GM18951 (cell line): ENCODE data around the gene TNFRSF21.

ENCODE experiments used
- POLR2A ChIP-seq: IDR thresholded peaks from 4 replicates; pipeline ENCODE4 v1.6.1; 2011; ENCODE audit warnings: mild to moderate bottlenecking; ENCODE audit not compliant: insufficient read length, insufficient read depth; ENCODE audit errors: extremely low read depth
- in situ Hi-C: fragments of 300-500 bp; cut with MboI; formaldehyde crosslinking; loops from one replicate; pipeline ENCODE4 v1.12.0; 2022; ENCODE audit warnings: low sequenced_read_pairs, mixed read lengths, inconsistent platforms; ENCODE audit not compliant: unreplicated experiment

The TNFRSF21 gene

GRCh38 chr6:47308198-47308517 is 1.5 kb downstream of the TNFRSF21 start:
- no peak for TF ChIP-seq POLR2A
- in situ Hi-C loops: no loop called here

GRCh38 chr6:47307362-47308197 is 2.1 kb downstream of the TNFRSF21 start:
- in situ Hi-C loops: no loop called here
- no peak for TF ChIP-seq POLR2A

GRCh38 chr6:47306887-47307286 is 2.8 kb downstream of the TNFRSF21 start:
- in situ Hi-C loops: no loop called here
- TF ChIP-seq POLR2A: no peak

- in situ Hi-C loops: loop anchor here (5.0 kb wide), 1 partner anchor 207 kb away; no protein-coding TSS in a partner anchor
- no peak for TF ChIP-seq POLR2A
Observed at GRCh38 chr6:47303861-47304260, 5.8 kb downstream of the TNFRSF21 start.

- in situ Hi-C loops: loop anchor here (5.0 kb wide), 1 partner anchor 206 kb away; no protein-coding TSS in a partner anchor
- TF ChIP-seq POLR2A: no peak
Observed at GRCh38 chr6:47303342-47303741, 6.4 kb downstream of the TNFRSF21 start.

GRCh38 chr6:47302043-47302442 is 7.7 kb downstream of the TNFRSF21 start:
- in situ Hi-C loops: loop anchor here (5.0 kb wide), 1 partner anchor 205 kb away; no protein-coding TSS in a partner anchor
- no peak for TF ChIP-seq POLR2A

GRCh38 chr6:47301441-47301840 is 8.3 kb downstream of the TNFRSF21 start:
- no peak for TF ChIP-seq POLR2A
- in situ Hi-C loops: loop anchor here (5.0 kb wide), 1 partner anchor 204 kb away; no protein-coding TSS in a partner anchor

GRCh38 chr6:47300417-47300816 is 9.3 kb downstream of the TNFRSF21 start:
- in situ Hi-C loops: loop anchor here (5.0 kb wide), 1 partner anchor 203 kb away; no protein-coding TSS in a partner anchor
- no peak for TF ChIP-seq POLR2A

GRCh38 chr6:47299965-47300364 is 9.7 kb downstream of the TNFRSF21 start:
- in situ Hi-C loops: loop anchor here (5.0 kb wide), 1 partner anchor 203 kb away; no protein-coding TSS in a partner anchor
- TF ChIP-seq POLR2A: no peak

- no peak for TF ChIP-seq POLR2A
- in situ Hi-C loops: no loop called here
Observed at GRCh38 chr6:47298475-47298874, 11.2 kb downstream of the TNFRSF21 start.

GRCh38 chr6:47294990-47295389 is 14.7 kb downstream of the TNFRSF21 start:
- in situ Hi-C loops: no loop called here
- no peak for TF ChIP-seq POLR2A

- in situ Hi-C loops: no loop called here
- TF ChIP-seq POLR2A: no peak
Observed at GRCh38 chr6:47292944-47293343, 16.8 kb downstream of the TNFRSF21 start.

GRCh38 chr6:47292027-47292426 is 17.7 kb downstream of the TNFRSF21 start:
- in situ Hi-C loops: no loop called here
- TF ChIP-seq POLR2A: no peak
